Glutamatergic neuron (in vitro differentiated cells): ENCODE measurements around the gene INF2. TPM values are rescaled to one million over a fixed set of nuclear protein-coding genes. Genes with fewer than 3 reads are reported as not detected.

Experiments
- DNase-seq: peaks from one replicate; pipeline ENCODE4 v3.0.0; 2022
- H3K27ac Mint-ChIP-seq: one replicate; pipeline ENCODE4 v1.8.0; 2020; ENCODE audit warnings: mild to moderate bottlenecking, mixed read lengths, inconsistent platforms; ENCODE audit not compliant: unreplicated experiment
- H3K27me3 Mint-ChIP-seq: one replicate; pipeline ENCODE4 v1.8.0; 2020; ENCODE audit warnings: mild to moderate bottlenecking, moderate library complexity, mixed read lengths, inconsistent platforms; ENCODE audit not compliant: unreplicated experiment
- H3K36me3 Mint-ChIP-seq: one replicate; pipeline ENCODE4 v1.8.0; 2020; ENCODE audit warnings: mild to moderate bottlenecking, mixed read lengths, inconsistent platforms; ENCODE audit not compliant: unreplicated experiment
- H3K4me1 Mint-ChIP-seq: one replicate; pipeline ENCODE4 v1.8.0; 2020; ENCODE audit warnings: mild to moderate bottlenecking, low read depth, mixed read lengths, inconsistent platforms; ENCODE audit not compliant: unreplicated experiment
- H3K4me3 Mint-ChIP-seq: one replicate; pipeline ENCODE4 v1.8.0; 2020; ENCODE audit warnings: mild to moderate bottlenecking, mixed read lengths, inconsistent platforms; ENCODE audit not compliant: unreplicated experiment
- H3K9me3 Mint-ChIP-seq: one replicate; pipeline ENCODE4 v1.8.0; 2020; ENCODE audit warnings: mild to moderate bottlenecking, moderate library complexity, mixed read lengths, inconsistent platforms; ENCODE audit not compliant: unreplicated experiment
- CTCF ChIP-seq: fragments of 200-600 bp; sonication (generic); IDR thresholded peaks from one replicate; pipeline ENCODE4 v1.5.0; 2021; ENCODE audit not compliant: partially characterized antibody, unreplicated experiment
- total RNA-seq: library from RNA; stranded (reverse); fragmentation: NEBNext Ultra II Directional; extraction: Animal tissue kit (Norgen Biotek cat#: 25700); gene quantifications from one replicate; pipeline ENCODE4 v1.2.1, GENCODE V29; 2021; ENCODE audit not compliant: unreplicated experiment

The INF2 gene
- total RNA-seq, 1 donor from 2014 or later, result 11.8 TPM

- Mint-ChIP-seq H3K27ac (no peak overlapping the region), H3K27me3 (peaks cover 7% of the 10 kb centered on the region), H3K9me3 (peaks cover 4% of the 10 kb centered on the region), H3K4me3 (no peak overlapping the region), H3K36me3 (no peaks in the 10 kb centered on the region), H3K4me1 (peaks cover 7% of the 10 kb centered on the region)
- no peak for TF ChIP-seq CTCF
- DNase-seq, result no peak
Observed at GRCh38 chr14:104742586-104743455, 53.4 kb downstream of the INF2 start.

DNA sequence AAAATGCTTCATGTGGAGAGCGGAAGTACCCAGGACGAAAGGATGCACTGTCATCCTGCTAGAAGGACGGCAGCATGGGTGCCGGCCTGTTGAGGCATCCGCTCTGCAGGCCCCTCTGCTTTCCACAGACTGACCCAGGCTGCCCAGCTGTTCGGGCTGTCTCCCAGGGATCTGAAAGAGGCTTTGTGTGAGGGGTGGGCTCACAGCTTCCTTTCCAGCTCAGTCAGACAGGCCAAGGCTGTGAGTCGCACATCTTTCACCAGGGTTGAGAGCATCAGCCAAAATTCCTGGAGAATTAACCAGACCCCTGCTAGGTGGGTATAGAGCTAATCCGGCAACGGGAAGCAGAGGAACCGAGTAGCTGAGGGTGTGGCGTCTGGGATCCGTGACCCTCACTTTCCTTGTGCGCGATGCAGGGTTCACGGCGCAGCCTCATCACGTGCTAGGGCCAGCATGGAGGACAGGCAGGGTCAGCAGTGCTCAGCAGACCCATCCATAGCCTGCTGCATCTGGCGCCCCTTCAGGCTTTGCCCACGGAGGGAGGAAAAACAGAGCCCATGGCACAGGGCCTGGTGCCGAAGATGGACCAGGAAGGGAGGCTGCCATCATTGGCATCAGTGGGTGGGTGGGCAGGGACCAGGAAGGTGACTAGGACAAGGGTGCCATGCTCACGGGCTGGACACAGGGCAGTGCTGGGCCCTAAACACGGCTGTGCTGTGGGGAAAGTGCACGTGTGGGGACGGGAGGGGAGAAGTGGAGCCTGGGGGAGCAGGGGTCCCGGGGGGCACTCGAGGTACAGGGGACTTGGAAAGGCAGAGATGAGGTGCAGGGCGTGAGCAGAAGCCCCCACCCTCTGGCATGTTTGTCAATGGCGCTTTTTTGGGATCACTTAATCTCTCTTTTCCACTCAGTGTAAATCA is 54.3 kb downstream of the INF2 start:
- Mint-ChIP-seq H3K4me3 (no peak overlapping the region), H3K27me3 (peaks cover 7% of the 10 kb centered on the region), H3K9me3 (peaks cover 4% of the 10 kb centered on the region), H3K36me3 (no peaks in the 10 kb centered on the region), H3K4me1 (peaks cover 11% of the 10 kb centered on the region), H3K27ac (no peak overlapping the region)
- no peak for DNase-seq
- no peak for TF ChIP-seq CTCF

- Mint-ChIP-seq H3K27ac (no peak overlapping the region), H3K36me3 (no peaks in the 10 kb centered on the region), H3K9me3 (peaks cover 6% of the 10 kb centered on the region), H3K4me1 (peaks cover 14% of the 10 kb centered on the region), H3K27me3 (peaks cover 7% of the 10 kb centered on the region), H3K4me3 (no peak overlapping the region)
- no peak for TF ChIP-seq CTCF
- no peak for DNase-seq
Observed at GRCh38 chr14:104744484-104744883, 55.1 kb downstream of the INF2 start.

DNA sequence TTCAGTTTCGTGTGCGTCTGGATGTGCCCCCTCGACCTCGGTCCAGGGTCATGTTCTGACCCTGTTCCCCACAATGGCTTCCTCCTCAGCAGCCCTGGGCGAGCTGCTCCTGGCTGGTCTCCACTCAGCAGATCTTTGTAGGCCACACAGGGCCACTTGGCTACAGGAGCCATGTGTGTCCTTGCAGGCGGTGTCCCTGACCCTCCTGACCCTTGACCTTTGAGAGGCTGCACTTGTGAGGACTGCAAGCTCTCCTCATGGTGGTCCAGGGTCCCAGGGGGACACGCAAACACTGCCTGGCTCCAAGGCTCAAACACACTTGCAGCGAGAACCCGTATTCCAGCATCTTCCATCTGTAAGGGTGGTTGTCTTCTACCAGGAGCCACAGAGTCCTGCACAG is 56.0 kb downstream of the INF2 start:
- Mint-ChIP-seq H3K36me3 (no peaks in the 10 kb centered on the region), H3K4me3 (no peak overlapping the region), H3K9me3 (peaks cover 2% of the 10 kb centered on the region), H3K27ac (no peak overlapping the region), H3K27me3 (peaks cover 4% of the 10 kb centered on the region), H3K4me1 (peaks cover 14% of the 10 kb centered on the region)
- no peak for DNase-seq
- no peak for TF ChIP-seq CTCF

GRCh38 chr14:104746071-104746545 is 56.7 kb downstream of the INF2 start:
- Mint-ChIP-seq H3K4me3 (no peak overlapping the region), H3K4me1 (peaks cover 14% of the 10 kb centered on the region), H3K9me3 (peaks cover 3% of the 10 kb centered on the region), H3K27ac (no peak overlapping the region), H3K27me3 (peaks cover 6% of the 10 kb centered on the region), H3K36me3 (no peaks in the 10 kb centered on the region)
- no peak for DNase-seq
- no peak for TF ChIP-seq CTCF
